ENCODE results near the gene GTPBP10. TPM values are rescaled to one million over a fixed set of nuclear protein-coding genes. Genes with fewer than 3 reads are reported as not detected.

GTPBP10 gene
- 10.5 TPM for total RNA-seq

DNA sequence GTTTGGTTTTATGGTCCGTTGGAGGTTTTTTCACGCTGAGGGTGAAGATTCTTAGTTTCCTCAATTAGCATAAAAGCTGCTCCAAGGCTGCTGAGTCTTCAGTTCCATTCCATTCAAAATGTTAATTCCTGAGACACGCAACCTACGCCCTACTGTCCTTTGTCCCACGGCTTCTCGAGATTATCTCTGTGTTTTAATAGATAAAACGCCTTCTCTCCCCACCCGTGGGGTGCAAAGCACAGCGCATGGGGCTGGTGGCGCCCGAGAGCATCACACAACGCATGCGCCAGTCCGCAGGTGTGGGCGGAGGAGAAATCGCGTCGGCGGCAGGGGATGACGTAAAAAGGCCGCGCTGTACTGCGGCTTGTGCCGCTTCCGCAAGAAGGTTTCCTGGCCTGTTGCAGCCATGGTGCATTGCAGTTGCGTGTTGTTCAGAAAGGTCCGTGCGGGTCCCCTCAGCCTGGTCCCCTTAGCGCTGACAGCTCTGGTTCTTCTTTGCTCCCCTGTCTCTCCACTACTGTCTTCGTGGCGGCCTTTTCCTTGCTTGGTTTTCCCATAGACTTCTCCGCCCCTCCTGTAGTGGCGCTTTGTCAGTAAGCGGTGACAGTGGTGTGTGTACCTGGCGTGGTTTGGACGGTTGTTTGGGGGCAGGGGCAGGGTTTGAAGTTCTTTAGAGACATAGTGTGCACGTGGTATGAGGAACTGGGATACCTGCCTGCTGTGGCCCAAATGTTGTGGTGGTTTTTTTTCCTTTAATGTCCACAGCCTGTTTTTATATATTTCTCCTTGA lies at the start of gene GTPBP10:
GTPBP10 (plus strand) TSS at position 381 of the 790 bp plus-strand sequence; CDS start at position 407, 26 bp downstream.

GRCh38 chr7:90320801-90321494 lies 25.6 kb upstream of the GTPBP10 start, which contains the start of gene FAM237B:
FAM237B (minus strand) TSS chr7:90321304; CDS start chr7:90319748, 1,556 bp downstream.

DNA sequence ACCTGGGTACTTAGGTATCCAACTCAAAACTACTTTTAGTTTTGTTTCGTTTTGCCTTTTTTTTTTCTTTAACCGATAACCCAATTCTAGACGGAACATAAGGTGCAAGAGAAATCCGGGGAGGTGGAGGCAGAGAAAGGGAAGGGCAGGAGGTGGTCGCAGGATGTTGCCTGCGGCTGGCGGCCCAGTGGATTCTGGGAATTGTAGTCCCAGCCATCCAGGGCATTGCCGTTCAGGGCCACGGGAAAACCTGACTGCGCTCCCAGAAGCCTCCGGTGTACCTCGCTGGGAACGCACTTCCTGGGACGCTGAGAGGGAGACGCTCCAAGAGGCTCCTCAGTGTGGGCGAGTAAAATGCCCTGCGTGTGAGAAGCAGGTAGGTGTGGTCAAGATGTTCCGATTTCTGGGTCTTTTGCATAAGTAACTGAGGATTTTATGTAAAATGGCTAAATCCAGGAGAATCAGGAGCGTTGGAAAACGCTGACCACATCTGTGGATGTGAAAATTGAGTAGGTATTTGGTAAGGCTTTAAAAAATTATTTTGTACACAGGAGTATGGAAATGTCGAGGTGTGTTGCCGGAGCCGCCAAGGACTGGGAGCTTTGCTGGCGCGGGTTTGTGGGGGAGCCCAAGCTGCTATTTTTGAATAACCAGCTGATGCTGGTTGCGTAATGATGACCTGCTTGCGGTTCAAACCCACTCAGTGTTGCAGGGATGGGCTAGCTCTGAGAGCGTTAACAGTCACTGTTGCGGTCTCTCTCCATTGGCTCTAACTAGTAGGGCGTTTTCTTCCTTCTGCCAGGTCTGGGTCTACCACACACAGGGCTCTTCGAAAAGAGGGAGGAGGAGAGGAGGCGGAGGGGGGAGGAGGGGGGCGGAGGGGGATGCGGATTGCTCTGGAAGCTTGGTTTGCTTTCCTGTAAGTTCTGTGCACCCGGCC lies 56.9 kb downstream of the GTPBP10 start, which contains the start of gene CLDN12:
CLDN12 (plus strand) TSS at position 288 of the 940 bp plus-strand sequence. CDS start 9,216 bp downstream, outside the sequence.

Other genes with a start within 250 kb of the GTPBP10 start
- gene STEAP1, start 192.2 kb upstream of the GTPBP10 start, total RNA-seq = 3.6 TPM
- gene STEAP2, start 135.0 kb upstream of the GTPBP10 start, total RNA-seq = 11.2 TPM
- 31.7 TPM for gene CFAP69, start 101.5 kb upstream of the GTPBP10 start, total RNA-seq
- not detected for gene FAM237B, start 25.4 kb upstream of the GTPBP10 start, total RNA-seq
- 39.9 TPM for gene CLDN12, start 56.7 kb downstream of the GTPBP10 start, total RNA-seq
- not detected for gene PTTG1IP2, start 122.9 kb downstream of the GTPBP10 start, total RNA-seq
- 69.2 TPM for gene CDK14, start 249.6 kb downstream of the GTPBP10 start, total RNA-seq

Measured in metanephros (tissue), 1 donor.